Right atrium auricular region (tissue), 2 donors: ENCODE measurements around the gene RPAP2. TPM values are rescaled to one million over a fixed set of nuclear protein-coding genes. Genes with fewer than 3 reads are reported as not detected.

Experiments
- DNase-seq: peaks from one replicate; pipeline ENCODE4 v3.0.0-alpha.2; 2019; ENCODE audit warnings: low spot score
- H3K27ac ChIP-seq, 2 donors: fragments of 200-600 bp; sonication (generic); 1 replicate in 1 of 2; 2 replicates in 1 of 2; pipeline ENCODE4 v1.5.1; 2016 to 2019
- H3K27me3 ChIP-seq, 2 donors: fragments of 200-600 bp; sonication (generic); one replicate each; pipeline versions ENCODE4 v1.5.1 to v1.6.0; 2017 to 2019
- H3K36me3 ChIP-seq: fragments of 200-600 bp; sonication (generic); one replicate; pipeline ENCODE4 v1.5.1; 2016
- H3K4me1 ChIP-seq, 2 donors: fragments of 200-600 bp; sonication (generic); one replicate each; pipeline versions ENCODE4 v1.5.1 to v1.6.0; 2017 to 2019
- H3K4me3 ChIP-seq, 2 donors: fragments of 200-600 bp; sonication (generic); 1 replicate in 1 of 2; 2 replicates in 1 of 2; pipeline ENCODE4 v1.5.1; 2017 to 2019; ENCODE audit warnings: mild to moderate bottlenecking in 1 of 2, moderate library complexity in 1 of 2
- H3K9me3 ChIP-seq, 2 donors: fragments of 200-600 bp; sonication (generic); one replicate each; pipeline ENCODE4 v1.5.1; 2019
- total RNA-seq, 2 donors: library from RNA; depleted of rRNA; stranded (reverse); fragments of >200 nt; gene quantifications; one replicate each; pipeline ENCODE4 v1.1.0, GENCODE V29; 2016
- TF ChIP-seq, protein P1 (sequence below), 2 donors: fragments of 200-600 bp; sonication (generic); IDR thresholded peaks; one replicate each; pipeline ENCODE4 v1.5.1; 2019; ENCODE audit warnings: antibody characterized with exemption in 2 of 2

RPAP2 gene
- total RNA-seq, 2 donors from 2014 or later, result 6.3 to 13.8 TPM

DNA sequence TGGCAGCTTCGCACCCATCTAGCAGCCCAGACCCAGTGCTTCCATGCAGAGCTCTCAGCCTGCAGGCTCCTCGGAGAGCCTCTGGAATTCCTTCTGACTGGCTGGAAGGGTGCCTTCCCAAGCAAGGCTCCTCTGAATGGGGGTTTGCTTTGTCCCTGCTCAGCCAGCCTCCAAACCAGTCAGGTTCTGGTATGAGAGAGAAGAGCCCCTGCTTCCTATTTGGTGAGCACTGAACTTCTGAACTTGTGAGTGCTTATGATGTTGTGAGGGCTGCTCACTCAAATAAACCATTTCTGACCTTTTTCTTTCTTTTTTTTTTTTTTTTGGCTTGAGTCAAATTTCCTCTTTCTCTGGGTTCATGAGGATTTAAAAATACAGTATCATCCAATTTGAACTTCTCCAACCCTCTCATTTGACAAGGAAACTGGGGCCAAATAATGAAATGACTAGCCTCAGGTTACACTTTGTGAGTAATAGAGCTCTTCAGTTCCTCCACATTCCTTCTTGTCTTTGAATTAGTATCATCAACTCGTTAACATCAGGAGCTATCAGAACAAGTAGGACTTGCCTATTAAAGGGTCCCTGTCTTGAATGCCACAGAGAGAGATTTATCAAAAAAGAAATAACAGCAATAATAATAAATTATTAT is 148.3 kb downstream of the RPAP2 start:
- Histone ChIP-seq H3K4me3 (no peak overlapping the region), H3K27ac (no peak overlapping the region), H3K9me3 (no peaks in the 10 kb centered on the region), H3K27me3 (no peaks in the 10 kb centered on the region), H3K36me3 (no peaks in the 10 kb centered on the region), H3K4me1 (no peaks in the 10 kb centered on the region)
- no peak for DNase-seq
- TF ChIP-seq, protein P1, sequence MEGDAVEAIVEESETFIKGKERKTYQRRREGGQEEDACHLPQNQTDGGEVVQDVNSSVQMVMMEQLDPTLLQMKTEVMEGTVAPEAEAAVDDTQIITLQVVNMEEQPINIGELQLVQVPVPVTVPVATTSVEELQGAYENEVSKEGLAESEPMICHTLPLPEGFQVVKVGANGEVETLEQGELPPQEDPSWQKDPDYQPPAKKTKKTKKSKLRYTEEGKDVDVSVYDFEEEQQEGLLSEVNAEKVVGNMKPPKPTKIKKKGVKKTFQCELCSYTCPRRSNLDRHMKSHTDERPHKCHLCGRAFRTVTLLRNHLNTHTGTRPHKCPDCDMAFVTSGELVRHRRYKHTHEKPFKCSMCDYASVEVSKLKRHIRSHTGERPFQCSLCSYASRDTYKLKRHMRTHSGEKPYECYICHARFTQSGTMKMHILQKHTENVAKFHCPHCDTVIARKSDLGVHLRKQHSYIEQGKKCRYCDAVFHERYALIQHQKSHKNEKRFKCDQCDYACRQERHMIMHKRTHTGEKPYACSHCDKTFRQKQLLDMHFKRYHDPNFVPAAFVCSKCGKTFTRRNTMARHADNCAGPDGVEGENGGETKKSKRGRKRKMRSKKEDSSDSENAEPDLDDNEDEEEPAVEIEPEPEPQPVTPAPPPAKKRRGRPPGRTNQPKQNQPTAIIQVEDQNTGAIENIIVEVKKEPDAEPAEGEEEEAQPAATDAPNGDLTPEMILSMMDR (IDR thresholded peaks at IDR 0.05), result no peak

DNA sequence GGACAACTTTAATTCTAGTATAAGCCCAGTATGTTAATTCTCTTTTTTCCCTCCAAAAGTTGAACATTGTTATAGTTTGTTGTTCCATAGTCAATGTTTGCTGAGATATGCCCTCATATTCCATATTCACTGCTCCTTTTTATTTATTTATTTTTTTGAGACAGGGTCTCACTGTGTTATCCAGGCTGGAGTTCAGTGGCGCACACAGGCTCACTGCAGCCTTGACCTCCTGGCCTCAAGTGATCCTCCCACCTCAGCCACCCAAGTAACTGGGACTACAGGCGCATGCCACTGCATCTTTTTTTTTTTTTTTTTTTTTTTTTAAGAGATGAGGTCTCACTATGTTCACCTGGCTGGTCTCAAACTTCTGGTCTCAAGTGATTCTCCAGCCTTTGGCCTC is 149.1 kb downstream of the RPAP2 start:
- no peak for DNase-seq
- Histone ChIP-seq H3K27me3 (no peaks in the 10 kb centered on the region), H3K36me3 (no peaks in the 10 kb centered on the region), H3K4me3 (no peak overlapping the region), H3K9me3 (no peaks in the 10 kb centered on the region), H3K4me1 (no peaks in the 10 kb centered on the region), H3K27ac (no peak overlapping the region)
- TF ChIP-seq, protein P1 (IDR thresholded peaks at IDR 0.05), result no peak

Other genes starting within 250 kb of the RPAP2 start
- gene SETSIP, start 223.6 kb upstream of the RPAP2 start, total RNA-seq, result not detected
- gene BTBD8, start 218.7 kb upstream of the RPAP2 start, total RNA-seq, result 1 to 10 TPM; 4.2 to 6.5 TPM
- not detected for gene C1orf146, start 81.1 kb upstream of the RPAP2 start, total RNA-seq
- gene GLMN, start 72 bp upstream of the RPAP2 start, total RNA-seq, result 1 to 10 TPM; 5.1 to 5.6 TPM
- 1 to 10 TPM in 1 of 2 donors, under 1 TPM in 1; 0.30 to 1.1 TPM for gene GFI1, start 187.9 kb downstream of the RPAP2 start, total RNA-seq